ENCODE results near the gene DPP6.

DPP6 gene

GRCh38 chr7:154342971-154343633 is 290.9 kb downstream of the DPP6 start:
- H3K4me3 ChIP-seq (ENCODE audit: control insufficient read depth, low read depth, low read length), result no peak overlapping the region
- no peak for DNase-seq (ENCODE audit: low read depth)
- no peak for TF ChIP-seq CTCF (conservative IDR thresholded peaks at IDR 0.05; ENCODE audit: control insufficient read depth, insufficient read depth, low read depth, low read length)

- TF ChIP-seq CTCF (conservative IDR thresholded peaks at IDR 0.05; ENCODE audit: control insufficient read depth, insufficient read depth, low read depth, low read length), result no peak
- DNase-seq (ENCODE audit: low read depth), result no peak
- no peak overlapping the region for H3K4me3 ChIP-seq (ENCODE audit: control insufficient read depth, low read depth, low read length)
Measured at GRCh38 chr7:154343778-154344412, 291.7 kb downstream of the DPP6 start.

- no peak overlapping the region for H3K4me3 ChIP-seq (ENCODE audit: control insufficient read depth, low read depth, low read length)
- TF ChIP-seq CTCF (conservative IDR thresholded peaks at IDR 0.05; ENCODE audit: control insufficient read depth, insufficient read depth, low read depth, low read length), result no peak
- DNase-seq (ENCODE audit: low read depth), result no peak
Measured at GRCh38 chr7:154345093-154345492, 292.9 kb downstream of the DPP6 start.

GRCh38 chr7:154347700-154348266 is 295.6 kb downstream of the DPP6 start:
- TF ChIP-seq CTCF (conservative IDR thresholded peaks at IDR 0.05; ENCODE audit: control insufficient read depth, insufficient read depth, low read depth, low read length), result no peak
- H3K4me3 ChIP-seq (ENCODE audit: control insufficient read depth, low read depth, low read length), result no peak overlapping the region
- no peak for DNase-seq (ENCODE audit: low read depth)

- TF ChIP-seq CTCF (conservative IDR thresholded peaks at IDR 0.05; ENCODE audit: control insufficient read depth, insufficient read depth, low read depth, low read length), result no peak
- H3K4me3 ChIP-seq (ENCODE audit: control insufficient read depth, low read depth, low read length), result no peak overlapping the region
- no peak for DNase-seq (ENCODE audit: low read depth)
Measured at GRCh38 chr7:154350892-154351291, 298.7 kb downstream of the DPP6 start.

- DNase-seq (ENCODE audit: low read depth), result no peak
- no peak for TF ChIP-seq CTCF (conservative IDR thresholded peaks at IDR 0.05; ENCODE audit: control insufficient read depth, insufficient read depth, low read depth, low read length)
- H3K4me3 ChIP-seq (ENCODE audit: control insufficient read depth, low read depth, low read length), result no peak overlapping the region
Measured at GRCh38 chr7:154353355-154353767, 301.2 kb downstream of the DPP6 start.

Data from fibroblast of mammary gland (primary cell).